ENCODE results near the gene CMC1. TPM values are rescaled to one million over a fixed set of nuclear protein-coding genes. Genes with fewer than 3 reads are reported as not detected.

Gene CMC1
- total RNA-seq, 1 experiment from 2014 or later: 16.5 TPM

DNA sequence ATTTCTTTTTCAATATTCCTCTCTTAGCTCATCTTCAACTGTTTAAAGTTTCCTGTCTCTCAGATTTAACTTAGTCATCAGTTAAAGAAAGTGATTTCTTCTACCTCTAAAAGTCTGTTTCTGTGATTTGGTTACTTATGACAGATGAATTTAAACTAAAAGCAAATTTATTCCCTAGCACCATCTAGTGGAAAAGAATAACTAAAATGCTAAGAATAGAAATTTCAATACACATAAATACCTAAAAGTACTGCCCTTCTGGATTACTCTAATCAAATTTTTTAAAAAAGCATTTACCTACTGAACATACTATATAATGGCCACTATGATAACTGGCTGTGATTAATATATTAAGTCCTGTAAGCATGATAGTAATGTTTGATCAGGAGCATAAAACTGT is 93.1 kb downstream of the CMC1 start:
- Histone ChIP-seq H3T11ph (ENCODE audit: low read length) (no peak overlapping the region), H3K23ac (ENCODE audit: insufficient read length, low read depth, low read length) (no peak overlapping the region), H2BK12ac (ENCODE audit: insufficient read length, low read depth, low read length) (no peak overlapping the region), H4K91ac (ENCODE audit: insufficient read length, low read depth, low read length) (no peak overlapping the region), H3K4me2 (ENCODE audit: insufficient read depth, insufficient read length, low read length) (no peak overlapping the region), H3K18ac (ENCODE audit: insufficient read length, low read depth, low read length) (no peak overlapping the region), H3K23me2 (ENCODE audit: insufficient read length, low read depth, low read length, poor library complexity, severe bottlenecking) (no peaks in the 10 kb centered on the region), H3K79me2 (ENCODE audit: insufficient read depth, low read length) (no peaks in the 10 kb centered on the region), H4K20me1 (ENCODE audit: control insufficient read depth, insufficient read depth, insufficient read length) (no peaks in the 10 kb centered on the region), H3K56ac (ENCODE audit: insufficient read length, low read depth, low read length) (no peak overlapping the region), H4K8ac (replicated peaks; ENCODE audit: insufficient read length, low read depth, low read length) (no peak overlapping the region), H2BK20ac (ENCODE audit: low read depth, low read length, poor library complexity, severe bottlenecking) (no peak overlapping the region), H3K27ac (ENCODE audit: insufficient read length, low read depth, low read length) (no peak overlapping the region), H2BK5ac (ENCODE audit: insufficient read length, low read length) (no peak overlapping the region), H3K4ac (ENCODE audit: low read depth, low read length) (no peak overlapping the region), H2BK120ac (ENCODE audit: low read depth, low read length, poor library complexity, severe bottlenecking) (no peak overlapping the region), H2AFZ (ENCODE audit: low read length) (no peak overlapping the region), H3K79me1 (ENCODE audit: insufficient read depth, low read depth, low read length, poor library complexity, severe bottlenecking) (no peaks in the 10 kb centered on the region), H3K27me3 (ENCODE audit: insufficient read depth, low read length) (no peaks in the 10 kb centered on the region), H3K4me1 (ENCODE audit: insufficient read depth, low read length) (no peaks in the 10 kb centered on the region), H2BK15ac (ENCODE audit: low read depth, low read length) (no peak overlapping the region), H3K9me3 (ENCODE audit: control insufficient read depth, low read depth, low read length) (no peaks in the 10 kb centered on the region), H3K9ac (ENCODE audit: extremely low read depth, insufficient read length, low read length) (no peak overlapping the region), H3K14ac (ENCODE audit: insufficient read depth, low read length) (no peak overlapping the region), H2AK5ac (ENCODE audit: insufficient read length, low read length) (no peak overlapping the region), H4K5ac (ENCODE audit: insufficient read length, low read depth, low read length) (no peak overlapping the region)
- no peaks in the 10 kb centered on the region for H3K4me1 Mint-ChIP-seq
- no peaks in the 10 kb centered on the region for H3K27me3 Mint-ChIP-seq (ENCODE audit: low read depth)
- no peak for DNase-seq
- H3K27ac Mint-ChIP-seq: no peak overlapping the region
- TF ChIP-seq CTCF (conservative IDR thresholded peaks at IDR 0.05): peak; percentile 27; the same call in 1 of the 3 replicates
- H3K9me3 Mint-ChIP-seq: no peaks in the 10 kb centered on the region
- peaks cover 0 to 19% (median 8%) of the 10 kb centered on the region in 3 experiments; a peak in 5 of 7 replicates for H3K36me3 Mint-ChIP-seq (ENCODE audit: insufficient read depth in 1 of 3, low read depth in 3 of 3)
- no peak overlapping the region for H3K4me3 Mint-ChIP-seq

All from H9 (cell line).